Right lobe of liver (tissue), 4 donors: ENCODE results near the gene PLEKHF1.

Experiments
- CTCF ChIP-seq, 4 donors: fragments of 200-600 bp in 3 of 4; fragments of 450-650 bp in 1 of 4; IDR thresholded peaks; one replicate each; pipeline versions ENCODE4 v1.5.1 to v1.8.0; 2016 to 2022; ENCODE audit warnings: antibody characterized with exemption in 4 of 4, mild to moderate bottlenecking in 2 of 4
- POLR2A ChIP-seq: fragments of 450-650 bp; IDR thresholded peaks from one replicate; pipeline ENCODE4 v1.6.1; 2017; ENCODE audit warnings: antibody characterized with exemption, mild to moderate bottlenecking
- donor health status: DM: no; HTN: no; CAD: no.
- donor health status: DM: no; HTN: no; CAD: no.
- donor health status: DM: no; HTN: yes; CAD: no.

GRCh38 chr19:29714953-29715700 is 49.9 kb downstream of the PLEKHF1 start, which contains the start of gene C19orf12:
- TF ChIP-seq CTCF (IDR thresholded peaks at IDR 0.05) (no peak), POLR2A (peak; percentile 83)
